ENCODE results near the gene CTTNBP2. TPM values are rescaled to one million over a fixed set of nuclear protein-coding genes. Genes with fewer than 3 reads are reported as not detected.

Gene CTTNBP2
- total RNA-seq, 1 donor from 2014 or later = 2.9 TPM

DNA sequence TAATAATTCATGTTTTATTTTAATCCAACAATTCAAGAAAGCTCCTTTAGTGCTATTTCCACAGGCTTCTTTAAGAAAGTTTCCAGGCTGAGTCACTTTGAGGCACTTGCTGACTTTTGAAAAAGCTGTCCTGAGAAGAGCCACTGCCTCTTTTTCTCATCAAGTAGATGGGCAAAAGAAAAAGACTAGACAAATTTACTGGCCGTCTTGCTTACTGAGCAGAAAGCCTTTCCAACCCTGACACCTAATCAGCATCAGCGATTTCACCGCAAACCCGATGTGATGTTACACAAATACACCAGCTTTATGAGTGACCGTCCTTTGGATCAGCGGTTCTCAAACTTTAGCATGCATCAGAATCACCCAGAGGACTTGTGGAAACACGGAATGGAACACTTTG lies 24.3 kb downstream of the CTTNBP2 start:
- Mint-ChIP-seq H3K27me3 (ENCODE audit: low read depth) (no peaks in the 10 kb centered on the region), H3K9me3 (ENCODE audit: low read depth) (peaks cover 7% of the 10 kb centered on the region), H3K4me1 (ENCODE audit: low read depth) (no peaks in the 10 kb centered on the region), H3K36me3 (ENCODE audit: low read depth) (peaks cover 2% of the 10 kb centered on the region), H3K4me3 (ENCODE audit: unreplicated experiment) (no peak overlapping the region), H3K27ac (ENCODE audit: unreplicated experiment) (no peak overlapping the region)
- TF ChIP-seq, protein P1, sequence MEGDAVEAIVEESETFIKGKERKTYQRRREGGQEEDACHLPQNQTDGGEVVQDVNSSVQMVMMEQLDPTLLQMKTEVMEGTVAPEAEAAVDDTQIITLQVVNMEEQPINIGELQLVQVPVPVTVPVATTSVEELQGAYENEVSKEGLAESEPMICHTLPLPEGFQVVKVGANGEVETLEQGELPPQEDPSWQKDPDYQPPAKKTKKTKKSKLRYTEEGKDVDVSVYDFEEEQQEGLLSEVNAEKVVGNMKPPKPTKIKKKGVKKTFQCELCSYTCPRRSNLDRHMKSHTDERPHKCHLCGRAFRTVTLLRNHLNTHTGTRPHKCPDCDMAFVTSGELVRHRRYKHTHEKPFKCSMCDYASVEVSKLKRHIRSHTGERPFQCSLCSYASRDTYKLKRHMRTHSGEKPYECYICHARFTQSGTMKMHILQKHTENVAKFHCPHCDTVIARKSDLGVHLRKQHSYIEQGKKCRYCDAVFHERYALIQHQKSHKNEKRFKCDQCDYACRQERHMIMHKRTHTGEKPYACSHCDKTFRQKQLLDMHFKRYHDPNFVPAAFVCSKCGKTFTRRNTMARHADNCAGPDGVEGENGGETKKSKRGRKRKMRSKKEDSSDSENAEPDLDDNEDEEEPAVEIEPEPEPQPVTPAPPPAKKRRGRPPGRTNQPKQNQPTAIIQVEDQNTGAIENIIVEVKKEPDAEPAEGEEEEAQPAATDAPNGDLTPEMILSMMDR (IDR thresholded peaks at IDR 0.05) = no peak
- no peak for DNase-seq (ENCODE audit: low spot score)

DNA sequence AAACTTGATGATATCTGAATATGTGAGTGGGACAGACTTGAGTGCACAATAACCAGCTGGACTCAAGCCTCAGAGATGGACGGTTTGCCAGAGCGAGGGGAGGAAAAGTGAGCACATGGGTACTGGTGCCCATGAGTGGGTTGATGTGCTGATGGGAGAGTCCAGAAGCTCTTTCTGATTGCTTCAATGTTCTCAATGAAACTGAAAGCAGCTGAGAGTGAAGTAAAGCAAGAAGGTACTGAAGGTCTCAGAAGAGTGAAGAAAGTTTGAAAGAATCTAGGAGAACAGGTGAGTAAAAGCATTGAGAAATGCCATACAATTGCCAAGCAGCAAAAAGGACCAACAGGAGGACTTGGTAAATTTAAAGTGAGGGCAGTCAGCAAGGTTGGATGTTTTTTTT lies 28.6 kb downstream of the CTTNBP2 start:
- no peak for DNase-seq (ENCODE audit: low spot score)
- TF ChIP-seq, protein P1 (IDR thresholded peaks at IDR 0.05) = no peak
- H3K4me1 Mint-ChIP-seq (ENCODE audit: low read depth) = no peaks in the 10 kb centered on the region

DNA sequence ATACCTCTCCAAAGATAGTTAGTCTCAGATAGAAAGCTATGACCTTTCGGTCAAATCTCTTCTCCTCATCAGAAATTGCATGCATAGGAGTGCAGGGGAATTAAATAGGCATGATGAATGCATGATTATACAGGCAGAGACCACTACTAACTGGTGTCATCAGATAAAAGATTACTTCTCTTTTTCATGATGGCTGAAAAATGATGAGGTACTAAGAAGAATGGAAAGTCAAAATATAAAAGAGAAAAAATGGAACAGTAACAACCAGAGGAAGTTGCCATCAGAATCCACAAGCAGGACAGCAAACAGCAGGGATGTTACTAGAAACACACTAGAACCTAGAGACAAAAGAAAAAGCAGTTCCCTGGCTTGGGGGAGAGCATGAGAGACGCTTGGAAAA lies 31.6 kb downstream of the CTTNBP2 start:
- no peak for DNase-seq (ENCODE audit: low spot score)
- H3K27ac Mint-ChIP-seq (ENCODE audit: unreplicated experiment) = no peak overlapping the region
- no peaks in the 10 kb centered on the region for H3K27me3 Mint-ChIP-seq (ENCODE audit: low read depth)
- H3K36me3 Mint-ChIP-seq (ENCODE audit: low read depth) = peaks cover 6% of the 10 kb centered on the region
- H3K9me3 Mint-ChIP-seq (ENCODE audit: low read depth) = peaks cover 26% of the 10 kb centered on the region
- TF ChIP-seq, protein P1 (IDR thresholded peaks at IDR 0.05) = no peak
- no peaks in the 10 kb centered on the region for H3K4me1 Mint-ChIP-seq (ENCODE audit: low read depth)
- no peak overlapping the region for H3K4me3 Mint-ChIP-seq (ENCODE audit: unreplicated experiment)

More for the DNA sequence above, 28.6 kb downstream of the CTTNBP2 start:
- H3K9me3 Mint-ChIP-seq (ENCODE audit: low read depth) = peaks cover 20% of the 10 kb centered on the region
- H3K4me3 Mint-ChIP-seq (ENCODE audit: unreplicated experiment) = no peak overlapping the region
- peaks cover 4% of the 10 kb centered on the region for H3K36me3 Mint-ChIP-seq (ENCODE audit: low read depth)
- H3K27me3 Mint-ChIP-seq (ENCODE audit: low read depth) = no peaks in the 10 kb centered on the region
- H3K27ac Mint-ChIP-seq (ENCODE audit: unreplicated experiment) = no peak overlapping the region

DNA sequence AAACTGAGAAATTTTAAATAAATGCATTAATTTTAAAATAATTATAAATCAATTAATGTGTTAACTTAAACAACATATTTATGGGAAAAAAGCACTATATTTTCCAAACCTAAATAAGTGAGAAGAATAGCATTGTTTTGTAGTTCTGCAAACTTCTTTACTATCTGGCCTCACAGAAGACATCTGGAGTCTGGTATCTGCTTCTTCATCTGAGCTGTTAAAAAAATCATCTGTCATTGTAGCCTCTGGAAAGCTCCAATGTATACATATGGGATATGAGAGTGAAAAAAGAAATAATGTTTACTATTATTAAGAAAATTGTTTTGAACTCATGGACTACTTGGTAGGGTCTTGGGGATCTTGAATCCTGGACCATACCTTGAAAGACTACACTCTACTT lies 32.2 kb downstream of the CTTNBP2 start:
- DNase-seq (ENCODE audit: low spot score) = no peak
- H3K4me3 Mint-ChIP-seq (ENCODE audit: unreplicated experiment) = no peak overlapping the region
- TF ChIP-seq, protein P1 (IDR thresholded peaks at IDR 0.05) = no peak
- no peaks in the 10 kb centered on the region for H3K27me3 Mint-ChIP-seq (ENCODE audit: low read depth)
- H3K36me3 Mint-ChIP-seq (ENCODE audit: low read depth) = peaks cover 6% of the 10 kb centered on the region
- no peaks in the 10 kb centered on the region for H3K4me1 Mint-ChIP-seq (ENCODE audit: low read depth)
- H3K9me3 Mint-ChIP-seq (ENCODE audit: low read depth) = peaks cover 28% of the 10 kb centered on the region
- H3K27ac Mint-ChIP-seq (ENCODE audit: unreplicated experiment) = no peak overlapping the region

DNA sequence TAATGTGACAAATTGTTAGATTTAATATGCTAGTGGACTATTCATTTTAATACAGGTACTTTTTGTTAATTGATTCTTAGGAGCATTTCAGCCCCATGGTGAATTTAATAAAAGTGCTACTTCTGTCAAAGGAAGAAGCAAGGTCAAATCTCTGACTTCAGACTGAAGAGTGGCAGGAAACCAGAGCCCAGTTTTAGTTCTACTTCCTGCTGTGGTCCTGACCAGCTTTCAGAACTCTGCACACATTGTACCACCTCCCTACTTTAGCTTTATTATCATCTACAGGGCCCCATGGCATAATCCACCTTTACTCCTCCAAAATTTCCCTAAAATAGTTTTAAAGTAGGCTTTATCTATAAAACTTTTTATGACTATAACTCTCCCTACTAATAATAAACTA lies 33.7 kb downstream of the CTTNBP2 start:
- Mint-ChIP-seq H3K9me3 (ENCODE audit: low read depth) (peaks cover 27% of the 10 kb centered on the region), H3K27me3 (ENCODE audit: low read depth) (no peaks in the 10 kb centered on the region), H3K4me3 (ENCODE audit: unreplicated experiment) (no peak overlapping the region), H3K27ac (ENCODE audit: unreplicated experiment) (no peak overlapping the region), H3K4me1 (ENCODE audit: low read depth) (no peaks in the 10 kb centered on the region), H3K36me3 (ENCODE audit: low read depth) (peaks cover 6% of the 10 kb centered on the region)
- no peak for DNase-seq (ENCODE audit: low spot score)
- TF ChIP-seq, protein P1 (IDR thresholded peaks at IDR 0.05) = no peak
